GM21576 (cell line): Measurements from ENCODE around the gene EMCN.
"Not testable (repeated sequence)": the region's sequence is repeated elsewhere in the genome, so short reads cannot be mapped to it uniquely, and the experiment has no call there.

Experiments used
- ATAC-seq: cut with Tn5 transposase; IDR thresholded peaks from one replicate; pipeline ENCODE4 v1.9.1; 2021; ENCODE audit warnings: mild to moderate bottlenecking, moderate library complexity; ENCODE audit not compliant: unreplicated experiment

The EMCN gene

GRCh38 chr4:100386270-100386669, 131.6 kb downstream of the EMCN start:
- ATAC-seq: no peak

- ATAC-seq: not testable (repeated sequence)
Measured at GRCh38 chr4:100380401-100380800, 137.4 kb downstream of the EMCN start.

GRCh38 chr4:100379583-100380105, 138.2 kb downstream of the EMCN start:
- ATAC-seq: no peak

GRCh38 chr4:100372432-100372831, 145.4 kb downstream of the EMCN start:
- ATAC-seq: no peak

GRCh38 chr4:100369871-100370270, 148.0 kb downstream of the EMCN start:
- no peak for ATAC-seq

GRCh38 chr4:100367451-100367850, 150.4 kb downstream of the EMCN start:
- no peak for ATAC-seq

- no peak for ATAC-seq
Measured at GRCh38 chr4:100366213-100366612, 151.6 kb downstream of the EMCN start.

GRCh38 chr4:100362366-100362765, 155.5 kb downstream of the EMCN start:
- ATAC-seq: no peak

GRCh38 chr4:100361336-100361735, 156.5 kb downstream of the EMCN start:
- ATAC-seq: no peak

GRCh38 chr4:100360211-100360610, 157.6 kb downstream of the EMCN start:
- ATAC-seq: no peak

GRCh38 chr4:100359441-100359840, 158.4 kb downstream of the EMCN start:
- ATAC-seq: no peak

GRCh38 chr4:100357542-100357941, 160.3 kb downstream of the EMCN start:
- no peak for ATAC-seq

GRCh38 chr4:100356172-100356571, 161.7 kb downstream of the EMCN start:
- no peak for ATAC-seq

- not testable (repeated sequence) for ATAC-seq
Measured at GRCh38 chr4:100352352-100352751, 165.5 kb downstream of the EMCN start.

GRCh38 chr4:100348473-100348872, 169.3 kb downstream of the EMCN start:
- ATAC-seq: no peak

GRCh38 chr4:100347241-100347640, 170.6 kb downstream of the EMCN start:
- no peak for ATAC-seq

- ATAC-seq: no peak
Measured at GRCh38 chr4:100345585-100345984, 172.2 kb downstream of the EMCN start.
